ENCODE measurements around the gene KY. TPM values are rescaled to one million over a fixed set of nuclear protein-coding genes. Genes with fewer than 3 reads are reported as not detected.

KY gene
- polyA plus RNA-seq, 4 donors, result 0.74 to 1.8 (median 1.5) TPM

DNA sequence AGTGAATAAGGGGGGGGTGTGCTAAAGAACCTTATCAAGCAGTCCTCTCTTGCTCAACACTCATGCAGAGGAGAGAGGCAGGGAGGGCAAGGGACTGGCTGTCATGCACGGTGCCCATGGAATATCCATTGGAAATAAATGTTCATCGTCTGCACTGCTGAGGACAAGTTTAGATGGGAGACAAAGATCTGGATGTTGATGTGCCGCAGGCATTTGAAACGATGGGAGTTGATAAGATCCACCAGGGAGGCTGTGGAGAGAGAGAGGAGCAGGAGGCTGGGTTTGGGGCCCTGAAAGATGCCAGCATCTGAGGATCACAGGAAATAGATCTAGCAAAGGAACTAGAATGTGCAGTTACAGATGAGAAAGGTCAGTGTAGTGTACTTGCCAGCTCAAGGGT is 88.8 kb downstream of the KY start:
- DNase-seq (ENCODE audit: low read depth in 4 of 4, low spot score in 3 of 4), result no peak

DNA sequence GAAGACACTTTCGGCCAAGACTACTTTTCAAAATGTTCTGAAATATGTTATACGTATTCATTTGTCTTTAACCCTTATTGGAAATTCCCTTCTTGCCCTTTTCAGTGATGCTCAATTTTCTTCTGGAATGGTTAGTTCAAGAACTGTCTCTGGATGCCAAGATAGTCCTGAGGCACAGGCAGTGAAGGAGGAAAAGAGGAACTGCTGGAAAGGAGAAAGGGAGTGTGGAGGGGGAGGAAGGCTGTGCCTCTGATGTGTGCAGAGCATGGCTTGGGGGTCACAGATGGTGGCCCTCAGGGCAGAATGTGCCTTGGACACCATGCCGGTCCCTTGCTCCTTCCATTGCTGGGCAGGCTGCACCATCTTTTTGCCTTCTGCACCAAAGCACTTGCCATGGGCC is 91.2 kb downstream of the KY start:
- no peak for DNase-seq (ENCODE audit: low read depth in 4 of 4, low spot score in 3 of 4)

Other genes with a start within 250 kb of the KY start
- gene ANAPC13, start 165.0 kb downstream of the KY start, polyA plus RNA-seq (ENCODE audit: insufficient read length in 4 of 4), result 100 to 1,000 TPM; 118 to 155 (median 147) TPM
- 10 to 100 TPM; 30.3 to 37.7 (median 37.2) TPM for gene CEP63, start 165.0 kb downstream of the KY start, polyA plus RNA-seq (ENCODE audit: insufficient read length in 4 of 4)
- 1 to 10 TPM; 4.8 to 7.2 (median 5.3) TPM for gene EPHB1, start 144.2 kb upstream of the KY start, polyA plus RNA-seq (ENCODE audit: insufficient read length in 4 of 4)

Measured in right renal pelvis (tissue), 4 donors.